Measurements from ENCODE around the gene FGD2. TPM values are rescaled to one million over a fixed set of nuclear protein-coding genes. Genes with fewer than 3 reads are reported as not detected.

FGD2 gene
- total RNA-seq, 1 donor, result under 0.01 TPM

DNA sequence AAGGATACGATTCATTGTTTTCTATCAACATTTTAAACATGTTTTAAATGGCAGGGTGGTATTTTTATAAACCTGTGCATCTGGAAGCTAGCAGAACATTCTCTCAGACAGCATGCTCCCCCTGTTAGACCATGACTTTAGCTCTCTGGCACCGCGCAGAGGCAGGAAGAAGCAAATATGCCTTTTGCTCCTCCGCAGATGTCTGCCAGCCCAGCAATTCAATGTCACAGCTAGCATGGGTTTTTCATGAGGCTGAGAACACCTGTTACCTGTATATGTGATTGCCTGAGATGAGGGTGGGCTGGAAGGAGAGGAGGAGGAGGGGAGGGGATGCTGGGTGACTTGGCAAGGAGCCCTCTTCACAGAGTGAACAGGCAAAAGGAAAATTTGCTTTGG is 26.1 kb upstream of the FGD2 start:
- H3K9me3 ChIP-seq (ENCODE audit: low read depth, low read length), result no peaks in the 10 kb centered on the region
- peaks cover 65% of the 10 kb centered on the region for H4K20me1 ChIP-seq (ENCODE audit: insufficient read depth, low read length)
- no peaks in the 10 kb centered on the region for H3K27me3 ChIP-seq (ENCODE audit: insufficient read depth, low read length)
- H2AFZ ChIP-seq (ENCODE audit: low read length), result no peak overlapping the region
- no peak overlapping the region for H3K4me2 ChIP-seq (ENCODE audit: insufficient read depth, low read length)
- H3K79me2 ChIP-seq (ENCODE audit: insufficient read depth, low read length), result peaks cover 85% of the 10 kb centered on the region
- DNase-seq (ENCODE audit: insufficient read length, low spot score, missing footprints), result peak; percentile 90
- TF ChIP-seq, protein P1, sequence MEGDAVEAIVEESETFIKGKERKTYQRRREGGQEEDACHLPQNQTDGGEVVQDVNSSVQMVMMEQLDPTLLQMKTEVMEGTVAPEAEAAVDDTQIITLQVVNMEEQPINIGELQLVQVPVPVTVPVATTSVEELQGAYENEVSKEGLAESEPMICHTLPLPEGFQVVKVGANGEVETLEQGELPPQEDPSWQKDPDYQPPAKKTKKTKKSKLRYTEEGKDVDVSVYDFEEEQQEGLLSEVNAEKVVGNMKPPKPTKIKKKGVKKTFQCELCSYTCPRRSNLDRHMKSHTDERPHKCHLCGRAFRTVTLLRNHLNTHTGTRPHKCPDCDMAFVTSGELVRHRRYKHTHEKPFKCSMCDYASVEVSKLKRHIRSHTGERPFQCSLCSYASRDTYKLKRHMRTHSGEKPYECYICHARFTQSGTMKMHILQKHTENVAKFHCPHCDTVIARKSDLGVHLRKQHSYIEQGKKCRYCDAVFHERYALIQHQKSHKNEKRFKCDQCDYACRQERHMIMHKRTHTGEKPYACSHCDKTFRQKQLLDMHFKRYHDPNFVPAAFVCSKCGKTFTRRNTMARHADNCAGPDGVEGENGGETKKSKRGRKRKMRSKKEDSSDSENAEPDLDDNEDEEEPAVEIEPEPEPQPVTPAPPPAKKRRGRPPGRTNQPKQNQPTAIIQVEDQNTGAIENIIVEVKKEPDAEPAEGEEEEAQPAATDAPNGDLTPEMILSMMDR (IDR thresholded peaks at IDR 0.05; ENCODE audit: extremely low read depth, low read depth, low read length), result peak; percentile 74
- H3K36me3 ChIP-seq (ENCODE audit: insufficient read depth, low read length), result peaks cover 45% of the 10 kb centered on the region
- no peak overlapping the region for H3K4me3 ChIP-seq (ENCODE audit: insufficient read depth, low read length)
- H3K4me1 ChIP-seq (ENCODE audit: insufficient read depth, low read length), result peaks cover 15% of the 10 kb centered on the region
- no peak overlapping the region for H3K27ac ChIP-seq (ENCODE audit: low read depth, low read length)

DNA sequence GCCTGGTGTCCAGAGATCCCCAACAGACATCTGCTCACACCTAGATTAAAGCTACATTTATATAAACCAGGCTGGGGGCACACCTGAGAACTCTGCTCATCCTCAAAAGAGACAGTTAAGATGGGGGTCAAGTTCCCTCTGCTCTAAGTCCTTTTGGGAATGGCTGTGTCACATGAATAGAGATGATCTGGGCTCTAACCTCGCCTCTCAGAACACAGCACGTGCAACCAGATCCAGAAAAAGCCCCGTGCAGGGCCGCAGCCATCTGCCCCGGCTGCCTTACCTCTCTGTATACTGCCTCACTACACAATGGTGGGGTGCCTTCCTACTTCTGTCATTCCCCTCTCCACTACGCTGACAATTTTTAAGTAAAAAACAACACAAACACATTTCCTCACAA is 25.3 kb upstream of the FGD2 start:
- peaks cover 70% of the 10 kb centered on the region for H4K20me1 ChIP-seq (ENCODE audit: insufficient read depth, low read length)
- no peaks in the 10 kb centered on the region for H3K9me3 ChIP-seq (ENCODE audit: low read depth, low read length)
- H3K27me3 ChIP-seq (ENCODE audit: insufficient read depth, low read length), result no peaks in the 10 kb centered on the region
- peak; percentile 57 for DNase-seq (ENCODE audit: insufficient read length, low spot score, missing footprints)
- TF ChIP-seq, protein P1 (IDR thresholded peaks at IDR 0.05; ENCODE audit: extremely low read depth, low read depth, low read length), result no peak
- no peak overlapping the region for H2AFZ ChIP-seq (ENCODE audit: low read length)
- H3K4me1 ChIP-seq (ENCODE audit: insufficient read depth, low read length), result peaks cover 21% of the 10 kb centered on the region
- no peak overlapping the region for H3K27ac ChIP-seq (ENCODE audit: low read depth, low read length)
- peaks cover 37% of the 10 kb centered on the region for H3K36me3 ChIP-seq (ENCODE audit: insufficient read depth, low read length)
- no peak overlapping the region for H3K4me3 ChIP-seq (ENCODE audit: insufficient read depth, low read length)
- H3K79me2 ChIP-seq (ENCODE audit: insufficient read depth, low read length), result peaks cover 90% of the 10 kb centered on the region
- no peak overlapping the region for H3K4me2 ChIP-seq (ENCODE audit: insufficient read depth, low read length)

DNA sequence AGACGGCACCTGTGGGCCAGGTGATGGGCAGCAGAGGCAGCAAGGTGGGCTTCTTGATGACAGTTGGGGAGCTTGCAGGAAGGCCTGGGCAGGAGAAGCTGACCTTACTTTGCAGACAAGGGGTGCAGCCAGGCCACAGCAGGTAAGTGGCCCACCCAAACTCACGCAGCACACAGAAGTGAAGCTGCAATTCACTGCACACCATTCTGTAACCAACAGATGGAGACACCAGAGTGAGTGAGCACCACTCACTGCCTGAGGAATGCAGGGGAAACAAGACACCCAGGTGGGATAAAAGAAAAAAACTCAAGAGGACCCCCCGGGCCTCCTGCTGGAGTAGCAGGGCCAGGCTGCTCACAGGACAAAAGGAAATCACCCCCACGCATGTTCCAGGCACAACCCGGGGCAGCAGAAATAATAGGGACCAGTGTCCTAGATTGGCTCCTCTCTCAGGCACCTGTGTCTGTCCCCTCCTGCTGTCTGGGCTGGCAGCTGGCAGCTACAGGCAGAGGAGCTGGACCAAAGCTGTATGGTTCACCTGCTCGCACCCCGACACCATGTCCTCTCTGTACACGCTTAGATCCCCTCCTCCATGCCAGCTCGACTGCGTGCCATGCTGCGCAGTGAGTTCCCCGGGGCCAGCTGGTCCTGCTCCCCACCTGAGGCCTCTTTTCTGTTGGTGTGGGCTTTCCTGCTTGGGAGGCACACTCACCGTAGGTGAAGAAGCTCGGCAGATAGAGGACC is 24.4 kb upstream of the FGD2 start:
- no peak overlapping the region for H3K4me3 ChIP-seq (ENCODE audit: insufficient read depth, low read length)
- H3K79me2 ChIP-seq (ENCODE audit: insufficient read depth, low read length), result peaks cover 98% of the 10 kb centered on the region
- peaks cover 28% of the 10 kb centered on the region for H3K36me3 ChIP-seq (ENCODE audit: insufficient read depth, low read length)
- no peak for DNase-seq (ENCODE audit: insufficient read length, low spot score, missing footprints)
- H3K9me3 ChIP-seq (ENCODE audit: low read depth, low read length), result no peaks in the 10 kb centered on the region
- H3K4me2 ChIP-seq (ENCODE audit: insufficient read depth, low read length), result no peak overlapping the region
- TF ChIP-seq, protein P1 (IDR thresholded peaks at IDR 0.05; ENCODE audit: extremely low read depth, low read depth, low read length), result no peak
- no peaks in the 10 kb centered on the region for H3K27me3 ChIP-seq (ENCODE audit: insufficient read depth, low read length)
- H4K20me1 ChIP-seq (ENCODE audit: insufficient read depth, low read length), result peaks cover 70% of the 10 kb centered on the region
- no peak overlapping the region for H2AFZ ChIP-seq (ENCODE audit: low read length)
- peaks cover 21% of the 10 kb centered on the region for H3K4me1 ChIP-seq (ENCODE audit: insufficient read depth, low read length)
- H3K27ac ChIP-seq (ENCODE audit: low read depth, low read length), result no peak overlapping the region

DNA sequence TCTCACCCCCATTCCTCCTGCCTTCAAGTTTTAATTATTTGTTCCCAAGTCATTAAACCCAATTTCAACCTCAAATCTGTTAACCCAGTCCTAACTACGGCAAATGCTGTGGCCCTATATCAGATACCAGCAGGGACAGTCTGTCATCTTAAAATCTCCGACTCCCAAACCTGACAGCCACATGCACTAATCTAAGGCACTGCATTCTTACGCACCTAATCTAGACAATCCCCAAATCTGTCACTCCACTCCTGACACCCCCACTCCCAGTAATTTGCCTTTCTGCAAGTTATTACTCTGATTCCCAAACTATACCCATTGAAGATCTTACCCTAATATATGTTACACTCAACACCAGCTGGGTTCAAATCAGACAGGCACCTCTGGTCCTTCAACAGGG is 21.9 kb upstream of the FGD2 start:
- Histone ChIP-seq H3K4me3 (ENCODE audit: insufficient read depth, low read length) (no peak overlapping the region), H3K4me1 (ENCODE audit: insufficient read depth, low read length) (peaks cover 30% of the 10 kb centered on the region)

More for the DNA sequence above, 21.9 kb upstream of the FGD2 start:
- peaks cover 82% of the 10 kb centered on the region for H3K79me2 ChIP-seq (ENCODE audit: insufficient read depth, low read length)
- peak overlapping the region; percentile 97 for H3K4me2 ChIP-seq (ENCODE audit: insufficient read depth, low read length)
- TF ChIP-seq, protein P1 (IDR thresholded peaks at IDR 0.05; ENCODE audit: extremely low read depth, low read depth, low read length), result no peak
- peaks cover 4% of the 10 kb centered on the region for H3K36me3 ChIP-seq (ENCODE audit: insufficient read depth, low read length)
- no peak overlapping the region for H2AFZ ChIP-seq (ENCODE audit: low read length)
- no peak for DNase-seq (ENCODE audit: insufficient read length, low spot score, missing footprints)
- H3K9me3 ChIP-seq (ENCODE audit: low read depth, low read length), result no peaks in the 10 kb centered on the region
- H3K27me3 ChIP-seq (ENCODE audit: insufficient read depth, low read length), result no peaks in the 10 kb centered on the region
- H4K20me1 ChIP-seq (ENCODE audit: insufficient read depth, low read length), result peaks cover 60% of the 10 kb centered on the region
- H3K27ac ChIP-seq (ENCODE audit: low read depth, low read length), result no peak overlapping the region
